Germinal center (tissue), 1 donor: ENCODE results near the gene SEPTIN1.
"Not testable (repeated sequence)": the region's sequence is repeated elsewhere in the genome, so short reads cannot be mapped to it uniquely, and the experiment has no call there.

ENCODE experiments used
- DNase-seq: peaks from one replicate; pipeline ENCODE4 v3.0.0; 2012; ENCODE audit warnings: mixed read lengths, low spot score

The SEPTIN1 gene

GRCh38 chr16:30401768-30402425, 19.5 kb upstream of the SEPTIN1 start:
- no peak for DNase-seq

- no peak for DNase-seq
These were observed 17.2 kb upstream of the SEPTIN1 start for GRCh38 chr16:30399435-30400186.

- DNase-seq: no peak
These were observed 16.5 kb upstream of the SEPTIN1 start for GRCh38 chr16:30398661-30399434.

GRCh38 chr16:30397776-30398660, 15.7 kb upstream of the SEPTIN1 start:
- DNase-seq: no peak

GRCh38 chr16:30397056-30397455, 14.7 kb upstream of the SEPTIN1 start:
- no peak for DNase-seq

- DNase-seq: not testable (repeated sequence)
These were observed 14.3 kb upstream of the SEPTIN1 start for GRCh38 chr16:30396627-30397026.

- no peak for DNase-seq
These were observed 13.7 kb upstream of the SEPTIN1 start for GRCh38 chr16:30395992-30396585.

GRCh38 chr16:30395155-30395991, 13.0 kb upstream of the SEPTIN1 start, which contains the start of gene ZNF48:
Gene ZNF48 (plus strand): TSS chr16:30395420. CDS start chr16:30395795, 375 bp downstream.
- DNase-seq: peak; percentile 74

- DNase-seq: no peak
These were observed 12.3 kb upstream of the SEPTIN1 start for GRCh38 chr16:30394592-30395154.

GRCh38 chr16:30383521-30383920, 1.2 kb upstream of the SEPTIN1 start:
- DNase-seq: no peak

GRCh38 chr16:30381291-30382041, 895 bp downstream of the SEPTIN1 start:
- no peak for DNase-seq

- DNase-seq: no peak
These were observed 1.6 kb downstream of the SEPTIN1 start for GRCh38 chr16:30380803-30381208.

- no peak for DNase-seq
These were observed 2.1 kb downstream of the SEPTIN1 start for GRCh38 chr16:30380072-30380802.

- no peak for DNase-seq
These were observed 3.1 kb downstream of the SEPTIN1 start for GRCh38 chr16:30379158-30379783.

GRCh38 chr16:30378236-30379157, 3.9 kb downstream of the SEPTIN1 start:
- DNase-seq: peak; percentile 99

GRCh38 chr16:30377812-30378235, 4.5 kb downstream of the SEPTIN1 start:
- DNase-seq: peak; percentile 78
